ENCODE data around the gene WFDC1.

Gene WFDC1

DNA sequence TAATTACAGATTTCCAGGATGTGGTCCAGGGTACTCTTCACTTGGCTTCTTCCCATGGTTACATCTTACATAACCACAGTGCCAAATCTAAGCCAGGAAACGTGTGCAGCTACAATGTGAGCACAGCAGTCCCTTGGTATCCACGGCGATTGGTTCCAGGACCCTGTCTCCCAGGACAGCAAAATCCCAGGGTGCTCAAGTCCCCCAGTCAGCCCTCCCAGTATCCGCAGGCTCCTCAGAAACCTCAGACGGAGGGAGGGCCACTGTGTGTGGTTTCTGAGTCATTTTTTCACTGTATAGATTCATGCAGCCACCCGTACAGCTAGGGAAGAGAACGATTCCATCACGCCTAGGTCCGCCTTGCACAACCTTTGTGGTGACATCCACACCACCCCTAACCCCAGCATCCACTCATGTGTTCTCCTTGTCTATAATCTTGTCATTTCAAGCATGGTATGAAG, 62.5 kb downstream of the WFDC1 start:
- peak; percentile 35 for DNase-seq

DNA sequence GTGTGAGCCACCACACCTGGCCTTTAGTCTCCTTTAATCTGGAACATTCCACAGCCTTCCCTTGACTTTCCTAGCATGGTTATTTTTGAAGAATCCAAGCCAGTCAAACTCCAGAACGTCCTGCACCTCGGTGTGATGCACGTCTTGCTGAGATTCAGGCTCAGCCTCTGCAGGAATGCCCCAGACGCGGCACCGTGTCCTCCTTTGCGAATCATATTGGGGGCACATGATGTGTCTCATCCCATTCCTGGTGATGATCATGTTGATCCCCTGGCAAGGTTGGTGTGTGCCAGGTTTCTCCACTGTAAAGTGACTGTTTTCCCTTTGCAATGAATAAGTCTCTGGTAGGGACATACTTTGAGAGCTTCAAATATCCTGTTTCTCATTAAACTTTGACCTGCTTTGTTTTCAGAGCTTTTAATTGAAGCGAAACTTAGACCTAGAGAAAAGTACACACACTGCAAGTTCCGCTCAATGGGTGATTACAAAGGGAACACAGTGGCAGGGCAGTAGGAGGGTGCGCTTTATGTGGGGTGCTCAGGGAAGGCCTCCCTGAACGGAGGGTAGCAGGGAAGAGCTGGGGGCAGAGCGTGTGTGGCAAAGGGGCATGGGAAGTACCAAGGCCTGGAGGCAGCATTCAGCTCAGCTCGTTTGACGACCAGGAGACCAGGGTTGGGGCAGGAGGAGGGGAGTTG, 64.1 kb downstream of the WFDC1 start:
- DNase-seq = no peak

DNA sequence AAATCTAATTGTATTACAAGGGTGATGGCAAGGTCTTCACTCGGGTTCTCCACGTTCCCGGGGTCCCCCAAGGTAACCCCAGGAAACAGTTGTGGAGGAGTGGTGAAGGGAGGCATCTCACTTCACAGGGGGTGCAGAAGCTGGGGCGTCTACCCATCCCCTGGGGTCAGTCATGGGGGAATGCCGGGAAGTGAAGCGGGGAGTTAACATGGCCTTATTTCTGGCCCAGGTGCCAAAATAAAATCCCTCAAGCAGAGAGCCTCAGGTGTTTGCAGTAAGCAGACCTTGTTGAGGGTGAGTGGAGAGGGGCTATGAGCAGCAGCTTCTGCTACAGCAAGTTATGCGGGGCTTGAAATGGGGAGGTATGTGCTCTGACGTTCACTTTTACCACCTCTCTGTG, 64.6 kb downstream of the WFDC1 start:
- no peak for DNase-seq

GRCh38 chr16:84360170-84360569, 65.5 kb downstream of the WFDC1 start:
- no peak for DNase-seq

DNA sequence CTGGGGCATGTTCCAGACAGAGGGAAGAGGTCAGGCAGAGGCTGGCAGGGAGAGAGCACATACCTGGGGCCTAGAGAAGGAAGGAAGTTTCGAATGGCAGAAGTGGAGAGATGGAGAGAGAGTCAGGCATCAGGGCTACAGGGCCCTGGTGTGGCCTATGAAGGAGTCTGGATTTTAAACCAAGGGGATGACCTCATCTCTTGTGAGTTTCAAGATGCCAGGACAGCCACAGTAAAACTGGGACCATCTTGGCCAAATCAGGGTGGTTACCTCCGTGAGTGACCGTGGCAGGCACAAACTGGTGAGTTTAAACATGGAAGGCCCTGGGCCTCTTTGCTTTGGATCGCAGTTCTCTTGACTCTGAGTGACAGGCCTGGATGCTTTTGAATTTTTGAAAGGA, 66.1 kb downstream of the WFDC1 start:
- DNase-seq = no peak

GRCh38 chr16:84361546-84361945, 66.9 kb downstream of the WFDC1 start:
- DNase-seq = no peak

DNA sequence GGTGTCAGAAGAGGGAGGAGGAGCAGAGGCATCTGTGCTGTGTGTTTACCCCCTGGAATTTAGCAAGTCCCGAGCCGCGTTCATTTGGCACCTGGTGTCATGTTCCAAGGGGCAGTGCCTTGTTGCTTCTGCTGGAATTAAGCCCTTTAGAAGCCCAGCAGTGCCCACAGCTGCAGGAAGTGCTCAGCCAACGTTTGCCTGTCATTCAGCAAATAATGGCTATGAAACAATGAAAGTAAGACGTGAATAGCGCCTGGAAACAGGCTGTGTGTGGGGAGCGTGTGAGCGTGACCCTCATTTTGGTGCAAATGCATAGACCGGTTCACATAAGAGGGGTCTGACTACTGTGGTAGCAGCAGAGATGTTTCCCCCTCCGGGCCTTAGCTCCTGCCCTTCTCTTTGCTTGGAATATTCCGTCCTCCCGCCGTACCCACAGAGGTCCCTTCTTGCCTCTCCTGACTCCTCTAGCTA, 67.8 kb downstream of the WFDC1 start:
- no peak for DNase-seq

GRCh38 chr16:84366208-84366607, 71.5 kb downstream of the WFDC1 start:
- no peak for DNase-seq

GRCh38 chr16:84367297-84367680, 72.6 kb downstream of the WFDC1 start:
- DNase-seq = no peak

GRCh38 chr16:84367750-84368307, 73.2 kb downstream of the WFDC1 start:
- no peak for DNase-seq

GRCh38 chr16:84368308-84368996, 73.8 kb downstream of the WFDC1 start, which contains the start of gene ATP2C2:
Gene ATP2C2, plus strand, starts transcription at chr16:84368538. Its CDS starts 78 bp downstream, at chr16:84368616.
- DNase-seq = no peak

DNA sequence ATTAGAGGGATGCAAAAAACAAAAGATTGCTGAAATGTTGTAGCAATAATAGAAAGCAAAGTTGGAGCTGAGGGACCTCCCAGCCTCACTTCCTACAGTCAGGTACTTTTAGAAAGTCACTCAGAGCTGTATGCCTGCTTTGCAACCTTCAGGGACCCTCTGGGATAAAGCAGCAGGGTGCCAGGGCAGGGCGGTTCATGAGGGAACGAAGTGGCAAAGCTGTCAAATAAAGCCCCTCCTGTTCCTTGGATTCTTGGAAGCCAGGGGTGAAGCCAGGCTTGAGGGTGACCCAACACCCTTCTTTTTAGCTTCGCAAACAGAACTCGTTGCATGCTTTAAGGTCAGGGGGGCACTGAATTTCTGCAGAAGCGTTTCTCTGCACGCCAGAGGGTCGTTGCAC, 74.4 kb downstream of the WFDC1 start:
- no peak for DNase-seq

GRCh38 chr16:84369938-84370627, 75.4 kb downstream of the WFDC1 start:
- DNase-seq = no peak

- no peak for DNase-seq
Measured at GRCh38 chr16:84370723-84371552, 76.3 kb downstream of the WFDC1 start.

DNA sequence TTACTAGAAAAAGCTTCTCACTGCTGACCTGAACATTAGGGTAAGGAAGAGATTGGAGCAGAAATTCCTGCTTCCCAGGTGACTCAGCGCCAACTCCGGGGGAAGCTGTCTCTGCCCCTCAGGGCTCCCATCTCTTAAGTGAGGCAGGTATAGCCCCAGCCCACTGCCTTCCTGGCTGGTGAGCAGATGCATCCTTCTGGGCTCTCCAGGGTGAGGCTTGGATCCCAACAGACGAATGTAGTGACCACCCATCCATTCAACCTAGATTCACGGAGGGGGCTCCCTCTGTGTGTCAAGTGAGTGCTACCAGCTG, 76.8 kb downstream of the WFDC1 start:
- no peak for DNase-seq

GRCh38 chr16:84373907-84374489, 79.3 kb downstream of the WFDC1 start:
- DNase-seq = no peak

GRCh38 chr16:84378099-84378498, 83.4 kb downstream of the WFDC1 start:
- no peak for DNase-seq

- DNase-seq = no peak
Measured at GRCh38 chr16:84378567-84378966, 83.9 kb downstream of the WFDC1 start.

GRCh38 chr16:84379008-84379708, 84.5 kb downstream of the WFDC1 start:
- DNase-seq = no peak
